ENCODE data around the gene TKTL2.
A peak's percentile ranks its signal among the peaks of the same experiment; 100 is the strongest.

TKTL2 gene, protein sequence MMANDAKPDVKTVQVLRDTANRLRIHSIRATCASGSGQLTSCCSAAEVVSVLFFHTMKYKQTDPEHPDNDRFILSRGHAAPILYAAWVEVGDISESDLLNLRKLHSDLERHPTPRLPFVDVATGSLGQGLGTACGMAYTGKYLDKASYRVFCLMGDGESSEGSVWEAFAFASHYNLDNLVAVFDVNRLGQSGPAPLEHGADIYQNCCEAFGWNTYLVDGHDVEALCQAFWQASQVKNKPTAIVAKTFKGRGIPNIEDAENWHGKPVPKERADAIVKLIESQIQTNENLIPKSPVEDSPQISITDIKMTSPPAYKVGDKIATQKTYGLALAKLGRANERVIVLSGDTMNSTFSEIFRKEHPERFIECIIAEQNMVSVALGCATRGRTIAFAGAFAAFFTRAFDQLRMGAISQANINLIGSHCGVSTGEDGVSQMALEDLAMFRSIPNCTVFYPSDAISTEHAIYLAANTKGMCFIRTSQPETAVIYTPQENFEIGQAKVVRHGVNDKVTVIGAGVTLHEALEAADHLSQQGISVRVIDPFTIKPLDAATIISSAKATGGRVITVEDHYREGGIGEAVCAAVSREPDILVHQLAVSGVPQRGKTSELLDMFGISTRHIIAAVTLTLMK

GRCh38 chr4:163473576-163473975 lies at the start of gene TKTL2:
TKTL2 (minus strand) TSS chr4:163473754; CDS start chr4:163473734, 20 bp downstream.
- no peak for DNase-seq (ENCODE audit: low spot score)

- DNase-seq (ENCODE audit: low spot score), result no peak
Observed at GRCh38 chr4:163515198-163515597, 41.6 kb upstream of the TKTL2 start.

DNA sequence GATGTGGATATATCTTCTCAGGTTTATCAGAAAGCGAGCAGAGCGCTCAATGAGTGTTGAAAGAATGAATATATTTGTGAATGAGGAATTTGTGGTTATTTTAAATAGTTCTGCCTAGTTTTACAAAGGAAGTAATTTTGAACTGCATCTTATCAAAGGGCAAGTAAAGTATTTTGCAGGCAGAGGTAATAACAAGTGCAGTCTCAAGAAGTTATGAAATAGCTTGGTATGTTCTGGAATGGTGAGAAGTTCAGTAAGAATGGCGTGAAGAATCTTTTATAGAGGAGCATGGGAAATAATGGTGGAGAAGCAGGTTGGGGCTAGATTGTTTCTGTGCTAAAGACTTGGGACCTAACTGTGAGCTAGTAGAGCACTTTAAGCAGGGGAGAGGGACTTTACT lies 31.8 kb upstream of the TKTL2 start:
- DNase-seq (ENCODE audit: low spot score), result no peak

DNA sequence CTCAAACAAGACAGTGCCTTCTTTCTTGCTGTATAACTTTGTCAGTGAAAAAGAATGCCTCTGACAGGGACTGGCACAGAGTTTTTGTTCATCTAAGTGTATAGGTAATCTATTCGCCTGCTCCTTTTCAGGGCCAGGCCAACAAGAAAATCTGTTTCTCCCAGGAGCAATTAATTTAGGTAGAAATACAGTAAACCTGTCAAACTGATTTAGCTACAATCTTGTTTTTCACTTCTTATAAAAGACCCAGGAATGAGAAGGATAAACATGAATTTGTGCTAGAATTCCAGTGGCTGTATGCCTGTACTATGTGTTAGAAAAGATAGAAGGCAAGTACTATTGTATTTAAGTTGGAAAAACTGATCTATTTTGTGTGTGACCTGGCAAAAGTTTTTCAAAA lies 27.0 kb upstream of the TKTL2 start:
- DNase-seq (ENCODE audit: low spot score), result no peak

- peak; percentile 28 for DNase-seq (ENCODE audit: low spot score)
Observed at GRCh38 chr4:163495900-163496299, 22.3 kb upstream of the TKTL2 start.

DNA sequence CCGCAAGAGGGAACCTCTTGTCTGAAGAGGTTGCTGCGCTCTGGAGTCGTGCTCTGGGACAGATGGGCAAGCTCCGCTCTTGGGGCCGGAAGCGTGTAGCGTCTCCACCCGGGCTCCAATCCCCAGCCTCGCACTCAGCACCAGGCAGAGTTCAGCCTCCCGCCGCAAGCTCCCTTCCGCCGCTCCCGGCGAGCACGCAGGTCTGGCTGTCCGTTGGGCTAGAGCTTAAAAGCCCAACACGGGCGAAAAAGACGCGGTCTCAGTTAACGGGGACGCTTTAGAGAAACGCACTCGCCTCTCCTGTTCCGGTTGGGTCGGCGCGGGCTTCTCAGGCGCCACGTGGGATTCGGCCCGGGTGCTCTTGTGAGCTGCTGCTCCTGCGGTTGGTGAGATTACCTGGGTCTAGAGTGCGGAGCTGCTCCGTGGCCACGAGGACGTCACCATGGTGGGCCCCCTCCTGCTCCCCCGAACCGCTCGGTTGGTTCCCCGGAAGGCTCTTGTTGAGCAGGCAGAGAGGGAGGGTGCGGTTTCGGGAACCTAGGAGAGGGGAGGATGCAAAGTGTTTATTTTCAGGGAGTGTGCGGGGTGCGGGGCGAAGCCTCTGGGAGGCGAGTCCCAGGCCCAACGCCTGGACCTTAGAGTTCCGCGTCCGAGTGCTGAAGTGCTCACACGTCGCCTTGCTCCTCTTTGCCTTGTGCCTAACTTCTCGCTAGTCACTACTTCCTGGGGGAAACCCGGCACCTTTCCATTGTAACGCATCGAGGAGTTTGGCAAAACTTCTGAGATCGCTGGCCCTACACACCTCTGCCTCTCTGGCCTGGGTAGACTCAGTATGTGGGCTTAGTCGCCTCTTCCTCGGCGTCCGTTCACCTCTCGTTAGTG lies 21.0 kb upstream of the TKTL2 start, which contains the start of gene TMA16:
Gene TMA16 (plus strand): TSS at position 331 of the 882 bp plus-strand sequence. CDS start 112 bp downstream, at position 443.
- DNase-seq (ENCODE audit: low spot score), result peak; percentile 94

DNA sequence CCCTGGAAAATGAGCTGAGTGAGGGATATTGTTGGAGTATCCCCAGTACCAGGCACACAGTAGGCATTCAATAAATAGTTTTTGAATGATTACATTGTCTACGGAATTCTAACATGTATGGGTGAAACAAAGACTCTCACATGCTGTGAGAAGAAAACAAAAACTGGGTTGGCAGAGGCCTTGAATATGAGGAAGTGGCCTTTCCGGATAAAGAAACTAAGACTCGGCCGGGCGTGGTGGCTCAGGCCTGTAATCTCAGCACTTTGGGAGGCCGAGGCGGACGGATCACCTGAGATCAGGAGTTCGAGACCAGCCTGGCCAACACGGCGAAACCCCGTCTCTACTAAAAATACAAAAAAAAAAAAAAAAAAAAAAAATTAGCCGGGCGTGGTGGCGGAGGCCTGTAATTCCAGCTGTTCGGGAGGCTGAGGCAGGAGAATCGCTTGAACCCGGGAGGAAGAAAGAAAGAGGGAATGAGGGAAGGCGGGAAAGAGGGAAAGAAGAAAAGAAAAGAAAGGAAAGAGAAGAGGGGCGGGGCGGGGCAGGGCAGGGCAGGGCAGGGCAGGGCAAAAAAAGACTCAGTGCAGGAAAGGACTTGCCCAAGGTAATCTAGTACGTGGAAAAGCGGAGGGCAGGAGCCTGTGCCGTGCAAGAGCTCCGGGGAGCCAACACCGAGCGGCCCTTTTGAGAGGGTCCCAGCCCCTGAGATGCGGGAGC lies 20.2 kb upstream of the TKTL2 start:
- DNase-seq (ENCODE audit: low spot score), result no peak

GRCh38 chr4:163492951-163493504 lies 19.5 kb upstream of the TKTL2 start:
- no peak for DNase-seq (ENCODE audit: low spot score)

DNA sequence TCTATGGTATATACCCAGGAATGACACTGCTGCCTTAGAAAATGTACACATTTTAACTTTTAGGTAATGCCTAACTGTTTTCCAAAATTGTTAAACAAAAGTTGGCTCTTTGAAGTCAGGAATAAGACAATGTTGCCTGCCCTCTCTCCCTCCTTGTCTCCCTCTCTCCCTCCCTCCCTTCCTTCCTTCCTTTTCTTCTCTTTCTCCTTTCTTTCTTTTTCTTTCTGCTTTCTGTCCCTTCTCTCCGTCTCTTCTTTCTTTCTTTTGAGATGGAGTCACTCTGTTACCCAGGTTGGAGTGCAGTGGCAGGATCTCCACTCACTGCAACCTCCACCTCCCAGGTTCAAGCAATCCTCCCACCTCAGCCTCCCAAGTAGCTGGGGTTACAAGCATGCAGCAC lies 16.4 kb upstream of the TKTL2 start:
- no peak for DNase-seq (ENCODE audit: low spot score)

- no peak for DNase-seq (ENCODE audit: low spot score)
Observed at GRCh38 chr4:163486321-163486720, 12.8 kb upstream of the TKTL2 start.

GRCh38 chr4:163485589-163485988 lies 12.0 kb upstream of the TKTL2 start:
- DNase-seq (ENCODE audit: low spot score), result no peak

DNA sequence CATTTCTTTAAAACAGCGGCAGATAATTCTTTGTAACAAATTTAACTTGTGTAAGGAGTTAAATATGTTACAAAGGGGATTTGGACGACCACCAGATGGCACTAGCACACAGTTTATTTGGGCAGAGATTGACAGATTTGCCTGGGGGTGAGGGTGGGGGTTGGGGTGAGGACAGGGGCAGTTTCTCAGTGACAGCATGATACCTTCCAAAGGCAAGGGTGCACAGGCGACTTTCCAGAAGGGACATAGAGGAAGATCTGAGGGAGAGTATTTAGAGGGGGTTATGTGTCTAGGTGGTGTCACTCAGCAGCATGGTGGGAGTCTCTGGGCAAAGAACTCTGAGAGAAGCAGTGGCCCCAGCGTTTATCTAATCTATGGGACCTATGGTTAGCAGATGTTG lies 11.4 kb upstream of the TKTL2 start:
- DNase-seq (ENCODE audit: low spot score), result peak; percentile 49

DNA sequence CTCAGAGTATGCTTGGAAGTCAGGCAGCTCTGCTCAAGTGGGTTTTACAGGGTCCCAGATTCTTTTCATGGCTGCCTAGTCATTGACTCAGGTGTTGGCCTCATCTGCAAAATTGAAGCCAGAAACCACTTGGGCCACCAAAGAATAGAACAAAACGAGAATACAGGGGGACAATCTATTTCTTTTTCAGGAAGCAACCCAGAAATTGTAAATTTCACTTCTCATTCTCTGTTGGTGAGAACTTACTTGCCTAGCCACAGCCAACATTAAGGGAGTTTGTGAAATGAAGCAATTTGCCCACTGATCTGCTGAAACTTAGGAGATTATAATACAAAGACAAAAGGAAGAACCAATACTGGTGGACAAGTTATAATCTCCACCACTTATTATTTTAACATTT lies 8.6 kb upstream of the TKTL2 start:
- DNase-seq (ENCODE audit: low spot score), result no peak

DNA sequence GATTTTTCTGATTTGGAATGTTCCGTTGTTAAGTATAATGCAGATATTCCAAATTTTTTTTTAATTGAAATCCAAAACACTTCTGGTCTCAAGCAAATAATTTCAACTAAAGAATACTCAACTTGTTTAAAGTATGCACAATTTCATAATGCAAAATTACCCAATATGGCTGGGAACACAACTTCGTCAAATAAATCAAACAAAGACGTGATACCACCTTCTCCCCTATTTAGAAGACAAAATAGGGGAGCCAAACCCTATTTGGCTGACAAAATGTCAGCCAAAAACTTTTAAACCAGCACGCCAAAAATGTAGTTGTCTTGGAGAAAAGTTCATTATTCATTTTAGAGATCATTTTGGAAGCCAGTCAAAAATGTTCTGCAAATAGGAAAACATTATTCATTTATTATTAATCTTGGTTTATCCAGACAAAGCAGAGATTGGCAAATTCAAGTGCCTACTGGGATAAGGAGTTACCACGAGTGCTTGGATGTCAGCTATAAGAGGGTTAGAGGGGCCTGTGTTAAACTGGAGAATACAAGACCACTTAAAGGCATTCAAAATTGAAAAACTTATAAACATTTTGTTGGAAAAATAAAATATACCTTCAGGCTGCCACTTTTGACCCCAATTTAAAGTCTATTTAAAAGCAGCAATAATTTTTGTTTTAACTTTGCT lies 3.3 kb upstream of the TKTL2 start:
- DNase-seq (ENCODE audit: low spot score), result no peak

DNA sequence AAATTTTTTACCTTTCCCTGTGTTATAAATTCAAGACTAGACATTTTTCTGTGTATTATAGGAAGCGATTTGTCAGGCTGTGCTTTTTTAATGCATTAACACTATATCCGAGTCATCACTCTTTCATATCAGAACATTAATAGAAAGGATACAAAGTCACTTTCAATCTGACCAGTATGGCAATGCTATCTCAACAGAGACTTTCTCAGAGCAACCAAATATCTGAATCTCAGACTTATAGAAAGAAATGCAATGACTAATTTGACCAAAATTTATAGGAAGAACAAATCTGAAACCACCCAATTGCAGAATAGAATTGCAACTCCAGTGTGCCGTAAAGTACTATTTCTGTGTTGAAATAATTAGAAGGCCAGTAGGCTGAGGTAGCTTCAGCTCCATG lies 473 bp upstream of the TKTL2 start:
- no peak for DNase-seq (ENCODE audit: low spot score)

DNA sequence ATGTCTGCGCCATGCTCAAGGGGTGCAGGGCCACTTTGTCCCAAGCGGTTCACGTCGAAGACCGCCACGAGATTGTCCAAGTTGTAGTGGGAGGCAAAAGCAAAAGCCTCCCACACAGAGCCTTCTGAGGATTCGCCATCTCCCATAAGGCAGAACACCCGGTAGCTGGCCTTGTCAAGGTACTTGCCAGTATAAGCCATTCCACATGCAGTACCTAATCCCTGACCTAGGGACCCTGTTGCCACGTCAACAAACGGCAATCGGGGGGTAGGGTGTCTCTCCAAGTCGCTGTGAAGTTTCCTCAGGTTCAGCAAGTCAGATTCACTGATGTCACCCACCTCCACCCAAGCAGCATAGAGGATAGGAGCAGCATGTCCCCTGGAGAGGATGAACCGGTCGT lies 424 bp downstream of the TKTL2 start:
- DNase-seq (ENCODE audit: low spot score), result no peak

GRCh38 chr4:163470391-163470790 lies 3.2 kb downstream of the TKTL2 start:
- DNase-seq (ENCODE audit: low spot score), result no peak

DNA sequence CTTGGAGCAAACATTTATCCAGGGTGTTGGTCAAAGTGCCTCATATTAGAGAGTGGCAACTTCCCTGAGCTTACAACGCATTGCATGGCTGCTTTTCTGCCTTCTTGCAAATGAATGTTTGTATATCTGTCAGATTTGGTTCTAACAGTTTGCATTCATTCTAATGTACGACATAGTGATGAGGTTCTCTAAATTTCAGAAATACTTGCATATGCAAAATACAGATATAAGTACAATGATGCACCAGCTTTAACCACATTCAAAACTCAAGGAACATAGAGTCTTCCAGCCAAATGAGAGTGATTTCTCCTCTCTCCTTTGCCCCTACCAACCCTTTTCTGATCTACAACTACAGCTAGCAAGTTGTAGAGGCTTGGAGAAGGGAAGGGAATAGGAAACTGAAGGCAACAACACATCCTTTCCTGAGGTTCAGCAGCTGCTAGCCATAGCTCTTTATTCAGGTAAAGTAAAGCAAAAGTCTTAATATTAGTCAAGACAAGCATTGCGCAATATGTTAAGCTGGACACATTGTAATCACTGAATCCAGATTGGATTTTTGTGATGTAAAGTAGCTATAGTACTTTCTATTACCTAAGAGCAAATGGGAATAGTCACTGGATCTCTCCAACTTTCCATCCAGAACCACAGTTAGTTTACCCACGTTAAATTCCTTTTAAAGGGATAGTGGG lies 6.3 kb downstream of the TKTL2 start:
- DNase-seq (ENCODE audit: low spot score), result no peak

GRCh38 chr4:163462556-163462955 lies 11.0 kb downstream of the TKTL2 start:
- DNase-seq (ENCODE audit: low spot score), result no peak

GRCh38 chr4:163448540-163449203 lies 24.9 kb downstream of the TKTL2 start:
- DNase-seq (ENCODE audit: low spot score), result no peak

All from activated CD4-positive, alpha-beta T cell treated with anti-CD3 and anti-CD28 coated beads, Interleukin-2, Interleukin-4, amounts not matched to agents 100 ng/mL and 50 ng/mL, durations not matched to agents 16 hours and 8 hours (primary cell).